ENCODE results near the gene SELENBP1. TPM values are rescaled to one million over a fixed set of nuclear protein-coding genes. Genes with fewer than 3 reads are reported as not detected.

The SELENBP1 gene
- 2.3 and 5.8 TPM in 2 replicates for total RNA-seq

DNA sequence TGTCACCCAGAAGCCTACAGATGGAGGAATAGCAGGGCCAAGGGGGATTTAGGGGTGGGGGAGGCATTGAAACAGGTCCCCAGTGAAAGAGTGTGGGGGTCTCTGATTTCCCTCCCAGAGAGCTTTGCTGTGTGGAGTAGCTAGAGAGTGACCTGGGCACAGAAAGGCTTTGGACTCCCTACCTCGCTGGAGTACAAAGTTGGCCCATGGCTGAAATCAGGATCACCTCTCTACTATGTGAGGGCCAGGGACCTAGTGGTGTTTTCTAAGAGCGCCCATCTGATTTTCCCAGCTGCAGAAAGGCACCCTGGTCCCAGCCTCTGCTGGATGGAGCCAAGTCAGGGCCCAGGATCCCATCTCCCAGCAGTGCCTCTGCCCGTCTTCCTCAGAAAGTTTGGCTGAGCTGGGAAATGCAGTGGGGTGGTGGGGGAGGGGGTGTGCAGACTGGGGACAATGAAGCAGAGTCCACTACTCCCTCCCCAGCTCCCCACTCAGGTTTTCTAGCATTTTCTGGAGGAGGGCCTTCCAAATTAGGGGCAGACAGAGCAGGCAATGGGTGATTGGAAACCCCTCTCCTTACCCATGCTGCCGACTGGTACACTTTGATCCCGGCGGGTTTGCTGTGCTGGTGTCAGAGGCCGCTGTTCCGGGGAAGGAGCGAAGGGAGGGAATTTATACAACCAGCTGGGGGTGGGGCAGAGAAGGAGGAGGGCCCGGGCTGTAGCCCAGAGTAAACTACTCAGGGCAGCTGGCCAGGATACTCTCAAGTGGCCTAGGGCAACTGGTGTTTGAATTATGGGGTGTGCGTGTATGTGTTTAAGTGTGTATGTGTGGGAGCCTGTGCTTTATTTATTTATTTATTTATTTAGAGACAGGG lies at the start of gene SELENBP1:
Gene SELENBP1, minus strand, starts transcription at position 648 of the 877 bp plus-strand sequence. Its CDS starts 64 bp downstream, at position 584.
- no peak for DNase-seq (ENCODE audit: low read depth)
- H3K27me3 ChIP-seq (ENCODE audit: control insufficient read depth, insufficient read depth, low read length) = no peaks in the 10 kb centered on the region
- TF ChIP-seq, protein P1, sequence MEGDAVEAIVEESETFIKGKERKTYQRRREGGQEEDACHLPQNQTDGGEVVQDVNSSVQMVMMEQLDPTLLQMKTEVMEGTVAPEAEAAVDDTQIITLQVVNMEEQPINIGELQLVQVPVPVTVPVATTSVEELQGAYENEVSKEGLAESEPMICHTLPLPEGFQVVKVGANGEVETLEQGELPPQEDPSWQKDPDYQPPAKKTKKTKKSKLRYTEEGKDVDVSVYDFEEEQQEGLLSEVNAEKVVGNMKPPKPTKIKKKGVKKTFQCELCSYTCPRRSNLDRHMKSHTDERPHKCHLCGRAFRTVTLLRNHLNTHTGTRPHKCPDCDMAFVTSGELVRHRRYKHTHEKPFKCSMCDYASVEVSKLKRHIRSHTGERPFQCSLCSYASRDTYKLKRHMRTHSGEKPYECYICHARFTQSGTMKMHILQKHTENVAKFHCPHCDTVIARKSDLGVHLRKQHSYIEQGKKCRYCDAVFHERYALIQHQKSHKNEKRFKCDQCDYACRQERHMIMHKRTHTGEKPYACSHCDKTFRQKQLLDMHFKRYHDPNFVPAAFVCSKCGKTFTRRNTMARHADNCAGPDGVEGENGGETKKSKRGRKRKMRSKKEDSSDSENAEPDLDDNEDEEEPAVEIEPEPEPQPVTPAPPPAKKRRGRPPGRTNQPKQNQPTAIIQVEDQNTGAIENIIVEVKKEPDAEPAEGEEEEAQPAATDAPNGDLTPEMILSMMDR (IDR thresholded peaks at IDR 0.05; ENCODE audit: insufficient read depth, low read length, poor library complexity, severe bottlenecking) = no peak
- H3K36me3 ChIP-seq (ENCODE audit: control insufficient read depth, insufficient read depth, low read length) = no peaks in the 10 kb centered on the region
- H3K4me3 ChIP-seq (ENCODE audit: low read depth, low read length) = peak within 1 kb of the TSS; percentile 24

DNA sequence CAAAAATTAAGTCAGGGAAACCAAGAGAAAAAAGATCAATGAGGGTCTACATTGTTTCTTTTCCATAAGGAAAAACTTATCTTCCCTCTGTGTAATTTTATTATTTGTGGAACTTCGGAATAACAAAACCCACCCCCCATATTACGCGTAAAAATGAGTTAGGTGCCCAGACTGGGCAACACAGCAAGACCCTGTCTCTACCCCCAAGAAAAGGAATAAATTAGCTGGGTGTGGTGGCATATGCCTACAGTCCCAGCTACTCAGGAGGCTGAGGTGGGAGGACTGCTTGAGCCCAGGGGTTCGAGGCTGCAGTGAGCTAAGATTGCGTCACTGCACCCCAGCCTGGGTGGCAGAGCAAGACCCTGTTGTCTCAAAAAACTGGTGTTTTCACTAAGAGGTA lies 47.3 kb upstream of the SELENBP1 start:
- TF ChIP-seq, protein P1 (IDR thresholded peaks at IDR 0.05; ENCODE audit: insufficient read depth, low read length, poor library complexity, severe bottlenecking) = no peak
- H3K27me3 ChIP-seq (ENCODE audit: control insufficient read depth, insufficient read depth, low read length) = no peaks in the 10 kb centered on the region
- no peak for DNase-seq (ENCODE audit: low read depth)
- H3K4me3 ChIP-seq (ENCODE audit: low read depth, low read length) = no peak overlapping the region
- H3K36me3 ChIP-seq (ENCODE audit: control insufficient read depth, insufficient read depth, low read length) = peaks cover 1% of the 10 kb centered on the region

DNA sequence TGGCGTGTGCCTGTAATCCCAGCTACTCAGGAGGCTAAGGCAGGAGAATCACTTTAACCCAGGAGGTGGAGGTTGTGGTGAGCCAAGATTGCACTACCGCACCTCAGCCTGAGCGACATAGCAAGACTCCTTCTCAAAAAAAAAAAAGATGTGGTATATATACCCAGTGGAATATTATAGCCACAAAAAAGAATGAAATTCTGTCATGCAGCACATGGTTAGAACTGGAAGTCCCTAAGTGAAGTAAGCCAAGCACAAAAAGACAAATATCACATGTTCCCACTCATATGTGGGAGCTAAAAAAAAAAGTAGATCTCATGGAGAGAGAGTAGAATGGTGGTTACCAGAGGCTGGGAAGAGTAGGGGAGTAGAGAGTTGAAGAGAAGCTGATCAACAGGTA lies 45.6 kb upstream of the SELENBP1 start:
- no peak for DNase-seq (ENCODE audit: low read depth)
- Histone ChIP-seq H3K4me3 (ENCODE audit: low read depth, low read length) (no peak overlapping the region), H3K36me3 (ENCODE audit: control insufficient read depth, insufficient read depth, low read length) (no peaks in the 10 kb centered on the region), H3K27me3 (ENCODE audit: control insufficient read depth, insufficient read depth, low read length) (no peaks in the 10 kb centered on the region)
- TF ChIP-seq, protein P1 (IDR thresholded peaks at IDR 0.05; ENCODE audit: insufficient read depth, low read length, poor library complexity, severe bottlenecking) = no peak

DNA sequence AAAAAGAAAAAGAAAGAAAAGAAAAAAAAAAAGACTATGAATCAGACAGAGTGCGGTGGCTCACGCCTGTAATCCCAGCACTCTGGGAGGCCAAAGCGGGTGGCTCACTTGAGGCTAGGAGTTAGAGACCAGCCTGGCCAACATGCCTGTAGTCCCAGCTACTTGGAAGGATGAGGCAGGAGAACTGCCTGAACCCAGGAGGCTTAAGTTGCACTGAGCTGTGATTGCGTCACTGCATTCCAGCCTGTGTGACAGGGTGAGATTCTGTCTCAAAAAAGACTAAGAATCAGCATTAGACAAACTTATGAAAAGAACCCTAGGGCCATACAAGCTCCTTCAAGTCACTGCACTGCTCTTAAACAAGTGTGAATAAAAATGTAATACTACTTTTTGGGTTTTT lies 43.7 kb upstream of the SELENBP1 start:
- Histone ChIP-seq H3K27me3 (ENCODE audit: control insufficient read depth, insufficient read depth, low read length) (no peaks in the 10 kb centered on the region), H3K36me3 (ENCODE audit: control insufficient read depth, insufficient read depth, low read length) (no peaks in the 10 kb centered on the region), H3K4me3 (ENCODE audit: low read depth, low read length) (no peak overlapping the region)
- peak; percentile 10 for DNase-seq (ENCODE audit: low read depth)
- TF ChIP-seq, protein P1 (IDR thresholded peaks at IDR 0.05; ENCODE audit: insufficient read depth, low read length, poor library complexity, severe bottlenecking) = no peak

DNA sequence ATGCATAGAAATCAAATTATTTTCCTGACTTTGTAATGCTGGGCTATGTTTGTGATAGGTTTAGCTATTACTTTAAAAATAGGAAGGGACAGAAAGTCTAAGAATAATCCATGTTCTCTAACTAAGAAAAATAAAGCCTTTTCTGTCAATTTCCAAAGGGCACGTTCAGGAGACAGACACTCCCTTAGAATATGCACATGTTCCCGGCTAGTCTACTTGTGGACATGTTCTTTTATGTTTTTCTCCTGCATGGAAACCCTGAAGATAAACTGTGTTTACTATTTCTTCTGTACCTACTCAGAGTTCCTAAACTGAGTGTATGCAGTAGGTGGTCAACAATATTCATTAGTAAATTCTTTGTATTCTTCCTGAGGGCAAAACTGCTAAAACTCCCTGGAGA lies 39.4 kb upstream of the SELENBP1 start:
- H3K36me3 ChIP-seq (ENCODE audit: control insufficient read depth, insufficient read depth, low read length) = peaks cover 1% of the 10 kb centered on the region
- no peak for DNase-seq (ENCODE audit: low read depth)
- TF ChIP-seq, protein P1 (IDR thresholded peaks at IDR 0.05; ENCODE audit: insufficient read depth, low read length, poor library complexity, severe bottlenecking) = no peak
- no peak overlapping the region for H3K4me3 ChIP-seq (ENCODE audit: low read depth, low read length)
- no peaks in the 10 kb centered on the region for H3K27me3 ChIP-seq (ENCODE audit: control insufficient read depth, insufficient read depth, low read length)

Data from kidney epithelial cell (primary cell).